Astrocyte (in vitro differentiated cells and primary cell): ENCODE data around the gene CNTNAP5. TPM values are rescaled to one million over a fixed set of nuclear protein-coding genes. Genes with fewer than 3 reads are reported as not detected.

Source experiments
- DNase-seq: peaks from one replicate; pipeline ENCODE4 v3.0.0-alpha.2; 2010; ENCODE audit warnings: low read depth
- FAIRE-seq: peaks from 2 replicates; lab custom pipeline; 2011; peaks lifted over from hg19 to GRCh38; lab: Jason Lieb, UNC
- H2AFZ ChIP-seq: 2 replicates; pipeline ENCODE4 v1.6.0; 2012; ENCODE audit warnings: low read depth, low read length, inconsistent platforms
- H3K27ac ChIP-seq: 2 replicates; pipeline ENCODE4 v1.5.1; 2011; ENCODE audit warnings: low read depth, low read length, inconsistent platforms
- H3K27me3 ChIP-seq: 2 replicates; pipeline ENCODE4 v1.6.0; 2011; ENCODE audit warnings: low read length, inconsistent platforms; ENCODE audit not compliant: insufficient read depth
- H3K36me3 ChIP-seq: 2 replicates; pipeline ENCODE4 v1.5.1; 2011; ENCODE audit warnings: low read length, inconsistent platforms; ENCODE audit not compliant: insufficient read depth
- H3K4me1 ChIP-seq: 2 replicates; pipeline ENCODE4 v1.5.1; 2011; ENCODE audit warnings: low read length, inconsistent platforms; ENCODE audit not compliant: insufficient read depth
- H3K4me2 ChIP-seq: 2 replicates; pipeline ENCODE4 v1.6.0; 2012; ENCODE audit warnings: low read length, inconsistent platforms
- H3K4me3 ChIP-seq: 2 replicates; pipeline ENCODE4 v1.5.1; 2011; ENCODE audit warnings: low read depth, mild to moderate bottlenecking, low read length, inconsistent platforms; ENCODE audit not compliant: insufficient read depth
- H3K79me2 ChIP-seq: 2 replicates; pipeline ENCODE4 v1.6.0; 2012; ENCODE audit warnings: mild to moderate bottlenecking, low read length, inconsistent platforms; ENCODE audit not compliant: insufficient read depth
- H3K9ac ChIP-seq: 2 replicates; pipeline ENCODE4 v1.6.0; 2012; ENCODE audit warnings: mild to moderate bottlenecking, low read length, inconsistent platforms
- H3K9me3 ChIP-seq: 2 replicates; pipeline ENCODE4 v1.5.1; 2012; ENCODE audit warnings: low read depth, mild to moderate bottlenecking, low read length, inconsistent platforms; ENCODE audit not compliant: insufficient read depth
- H4K20me1 ChIP-seq: 2 replicates; pipeline ENCODE4 v1.6.0; 2012; ENCODE audit warnings: low read length, inconsistent platforms; ENCODE audit not compliant: insufficient read depth
- H3K27ac Mint-ChIP-seq: one replicate; pipeline ENCODE4 v1.8.0; 2021; ENCODE audit warnings: mild to moderate bottlenecking, mixed read lengths; ENCODE audit not compliant: unreplicated experiment
- H3K27me3 Mint-ChIP-seq: one replicate; pipeline ENCODE4 v1.8.0; 2021; ENCODE audit warnings: low read depth, mixed read lengths; ENCODE audit not compliant: unreplicated experiment
- H3K36me3 Mint-ChIP-seq: one replicate; pipeline ENCODE4 v1.8.0; 2021; ENCODE audit warnings: low read depth, mixed read lengths; ENCODE audit not compliant: unreplicated experiment
- H3K4me1 Mint-ChIP-seq: one replicate; pipeline ENCODE4 v1.8.0; 2021; ENCODE audit warnings: low read depth, mixed read lengths; ENCODE audit not compliant: unreplicated experiment
- H3K4me3 Mint-ChIP-seq: one replicate; pipeline ENCODE4 v1.8.0; 2021; ENCODE audit warnings: mild to moderate bottlenecking, moderate library complexity, mixed read lengths; ENCODE audit not compliant: unreplicated experiment
- H3K9me3 Mint-ChIP-seq: one replicate; pipeline ENCODE4 v1.8.0; 2021; ENCODE audit warnings: mild to moderate bottlenecking, mixed read lengths; ENCODE audit not compliant: unreplicated experiment
- CTCF ChIP-seq: IDR thresholded peaks from 2 replicates; pipeline ENCODE4 v1.5.1; 2011; ENCODE audit warnings: low read depth, mild to moderate bottlenecking, inconsistent platforms, low read length, moderate library complexity; ENCODE audit not compliant: insufficient read depth
- EZH2 ChIP-seq: IDR thresholded peaks from 2 replicates; pipeline ENCODE4 v1.6.1; 2012; ENCODE audit warnings: mild to moderate bottlenecking, low read length, inconsistent platforms; ENCODE audit not compliant: insufficient read depth
- total RNA-seq: library from RNA; stranded (reverse); gene quantifications from 2 replicates; pipeline ENCODE4 v1.2.1, GENCODE V29; 2021

The CNTNAP5 gene
- total RNA-seq, 1 donor from 2014 or later = 0.30 TPM

GRCh38 chr2:124335058-124335457 lies 310.0 kb downstream of the CNTNAP5 start:
- Mint-ChIP-seq H3K9me3 (peaks cover 2% of the 10 kb centered on the region), H3K4me3 (no peak overlapping the region), H3K27ac (no peak overlapping the region), H3K27me3 (no peaks in the 10 kb centered on the region), H3K36me3 (no peaks in the 10 kb centered on the region), H3K4me1 (peaks cover 18% of the 10 kb centered on the region)
- Histone ChIP-seq H3K27me3 (no peaks in the 10 kb centered on the region), H3K4me2 (no peak overlapping the region), H3K4me3 (no peak overlapping the region), H3K9ac (no peak overlapping the region), H3K9me3 (no peaks in the 10 kb centered on the region), H3K79me2 (no peaks in the 10 kb centered on the region), H2AFZ (no peak overlapping the region), H3K36me3 (no peaks in the 10 kb centered on the region), H3K27ac (no peak overlapping the region), H3K4me1 (no peaks in the 10 kb centered on the region), H4K20me1 (no peaks in the 10 kb centered on the region)
- TF ChIP-seq EZH2 = no peak
- no peak for TF ChIP-seq CTCF
- FAIRE-seq (no peak), DNase-seq (no peak)

- Histone ChIP-seq H2AFZ (no peak overlapping the region), H3K4me2 (no peak overlapping the region), H3K79me2 (no peaks in the 10 kb centered on the region), H3K27ac (no peak overlapping the region), H4K20me1 (no peaks in the 10 kb centered on the region), H3K4me3 (no peak overlapping the region), H3K9me3 (no peaks in the 10 kb centered on the region), H3K4me1 (no peaks in the 10 kb centered on the region), H3K27me3 (no peaks in the 10 kb centered on the region), H3K36me3 (no peaks in the 10 kb centered on the region), H3K9ac (no peak overlapping the region)
- FAIRE-seq (no peak), DNase-seq (no peak)
- Mint-ChIP-seq H3K36me3 (no peaks in the 10 kb centered on the region), H3K27me3 (no peaks in the 10 kb centered on the region), H3K27ac (peak overlapping the region; percentile 90), H3K9me3 (no peaks in the 10 kb centered on the region), H3K4me1 (peaks cover 14% of the 10 kb centered on the region), H3K4me3 (no peak overlapping the region)
- TF ChIP-seq EZH2 (no peak), CTCF (no peak)
These were observed 314.6 kb downstream of the CNTNAP5 start for GRCh38 chr2:124339709-124340108.

- H3K4me3 ChIP-seq = no peak overlapping the region
- no peak overlapping the region for H3K27ac Mint-ChIP-seq
These were observed 318.9 kb downstream of the CNTNAP5 start for GRCh38 chr2:124343827-124344498.

More at GRCh38 chr2:124343827-124344498, 318.9 kb downstream of the CNTNAP5 start:
- Histone ChIP-seq H3K4me2 (no peak overlapping the region), H4K20me1 (no peaks in the 10 kb centered on the region), H3K9me3 (no peaks in the 10 kb centered on the region), H3K79me2 (no peaks in the 10 kb centered on the region), H3K27me3 (no peaks in the 10 kb centered on the region), H3K36me3 (no peaks in the 10 kb centered on the region), H3K9ac (no peak overlapping the region), H2AFZ (no peak overlapping the region), H3K4me1 (no peaks in the 10 kb centered on the region), H3K27ac (no peak overlapping the region)
- H3K4me3 Mint-ChIP-seq = no peak overlapping the region
- FAIRE-seq (no peak), DNase-seq (no peak)
- H3K4me1 Mint-ChIP-seq = peaks cover 16% of the 10 kb centered on the region
- no peak for TF ChIP-seq EZH2
- no peak for TF ChIP-seq CTCF
- no peaks in the 10 kb centered on the region for H3K36me3 Mint-ChIP-seq
- no peaks in the 10 kb centered on the region for H3K9me3 Mint-ChIP-seq
- H3K27me3 Mint-ChIP-seq = no peaks in the 10 kb centered on the region
